Suppressor macrophage treated with lipopolysaccharide for 4 hours (primary cell): ENCODE measurements around the gene OR2A5.
"Not testable (repeated sequence)": the region's sequence is repeated elsewhere in the genome, so short reads cannot be mapped to it uniquely, and the experiment has no call there.

Experiments used
- DNase-seq: peaks from one replicate; pipeline ENCODE4 v3.0.0-alpha.2; 2020

The OR2A5 gene

DNA sequence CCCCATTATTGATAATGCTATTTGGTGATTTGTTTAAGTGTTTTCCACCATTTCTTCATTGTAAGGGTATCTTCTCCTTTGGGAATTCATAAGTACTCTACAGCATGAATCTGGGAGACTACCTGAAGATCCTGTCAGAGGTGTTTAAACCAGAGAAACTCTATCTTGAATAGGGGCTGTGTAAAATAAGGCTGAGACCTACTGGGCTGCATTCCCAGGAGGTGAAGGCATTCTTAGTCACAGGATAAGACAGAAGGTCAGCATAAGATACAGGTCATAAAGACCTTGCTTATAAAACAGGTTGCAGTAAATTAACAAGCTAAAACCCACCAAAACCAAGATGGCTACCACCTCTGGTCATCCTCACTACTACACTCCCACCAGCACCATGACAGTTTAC is 13.4 kb upstream of the OR2A5 start:
- DNase-seq: no peak

- DNase-seq: no peak
These were observed 12.4 kb upstream of the OR2A5 start for GRCh38 chr7:144036302-144036885.

- DNase-seq: no peak
These were observed 11.2 kb upstream of the OR2A5 start for GRCh38 chr7:144037414-144038035.

GRCh38 chr7:144038887-144039286 is 9.9 kb upstream of the OR2A5 start:
- DNase-seq: no peak

GRCh38 chr7:144049491-144049890 is 743 bp downstream of the OR2A5 start:
- DNase-seq: no peak

DNA sequence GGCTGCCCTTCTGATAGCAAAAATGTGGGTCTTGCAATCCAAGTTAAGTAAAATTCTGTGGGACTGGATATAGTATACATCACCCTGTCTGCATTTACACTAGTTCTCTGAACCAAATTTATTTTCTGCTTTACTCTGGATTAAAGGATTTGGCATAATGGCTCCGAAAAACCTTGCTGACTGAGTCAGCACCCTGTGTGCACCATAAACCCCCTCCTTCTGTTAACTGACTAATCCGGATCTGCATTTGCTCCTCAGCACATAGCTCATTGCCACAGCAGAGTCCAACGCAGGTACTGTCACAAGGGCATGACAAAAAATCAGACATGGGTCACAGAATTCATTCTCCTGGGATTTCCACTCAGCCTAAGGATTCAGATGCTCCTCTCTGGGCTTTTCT is 1.3 kb downstream of the OR2A5 start:
- no peak for DNase-seq

- not testable (repeated sequence) for DNase-seq
These were observed 2.1 kb downstream of the OR2A5 start for GRCh38 chr7:144050884-144051283.

- DNase-seq: no peak
These were observed 9.2 kb downstream of the OR2A5 start for GRCh38 chr7:144057954-144058353.

DNA sequence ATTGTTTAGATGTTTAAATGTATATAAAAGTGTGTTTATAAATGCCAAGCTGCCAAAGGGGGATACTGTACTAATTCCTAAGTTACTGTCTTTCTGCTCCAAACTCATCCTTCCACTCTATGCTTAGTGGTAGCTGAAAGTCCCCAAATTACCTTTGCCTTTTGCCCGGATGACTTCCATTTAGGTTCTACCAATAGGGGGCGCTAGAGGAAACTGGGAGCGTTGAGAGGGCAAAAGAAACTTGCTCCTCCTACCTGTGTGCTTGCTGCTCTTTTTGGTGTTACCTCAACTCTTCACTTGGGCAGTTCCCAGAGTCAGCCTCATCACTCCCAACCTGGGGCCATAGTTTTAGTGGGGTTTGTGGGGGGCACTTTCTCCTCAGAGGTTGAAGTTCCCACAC is 15.0 kb downstream of the OR2A5 start:
- no peak for DNase-seq

- no peak for DNase-seq
These were observed 20.8 kb downstream of the OR2A5 start, which contains the start of gene OR2A25 for GRCh38 chr7:144069511-144069910. Gene OR2A25 (plus strand): TSS chr7:144069811. CDS start chr7:144074220, 4,409 bp downstream.

- DNase-seq: no peak
These were observed 21.2 kb downstream of the OR2A5 start for GRCh38 chr7:144069953-144070352.

GRCh38 chr7:144074374-144074773 is 25.6 kb downstream of the OR2A5 start:
- DNase-seq: no peak

GRCh38 chr7:144085978-144086377 is 37.2 kb downstream of the OR2A5 start, which contains the start of gene OR2A12:
Gene OR2A12 (plus strand): TSS chr7:144086278. CDS start chr7:144095108, 8,830 bp downstream.
- DNase-seq: no peak

DNA sequence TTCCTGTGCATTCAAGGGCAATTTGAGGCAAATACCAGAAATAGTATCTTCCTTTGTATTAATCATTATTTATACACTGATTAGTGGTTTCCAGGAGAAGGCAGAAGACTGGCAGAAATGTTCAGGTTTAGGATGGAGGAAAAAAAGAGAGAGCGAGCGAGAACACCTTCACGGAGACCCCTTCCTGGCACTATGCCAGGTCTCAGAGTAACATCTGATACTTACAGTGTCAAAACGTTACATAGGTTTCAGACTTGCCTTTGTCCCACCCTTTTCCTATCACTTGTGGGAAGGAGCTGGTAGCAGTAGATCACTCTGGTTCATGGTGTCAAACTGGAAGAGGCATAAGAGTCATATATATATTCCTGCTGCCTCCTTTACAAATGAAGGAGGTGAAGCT is 38.0 kb downstream of the OR2A5 start:
- no peak for DNase-seq

DNA sequence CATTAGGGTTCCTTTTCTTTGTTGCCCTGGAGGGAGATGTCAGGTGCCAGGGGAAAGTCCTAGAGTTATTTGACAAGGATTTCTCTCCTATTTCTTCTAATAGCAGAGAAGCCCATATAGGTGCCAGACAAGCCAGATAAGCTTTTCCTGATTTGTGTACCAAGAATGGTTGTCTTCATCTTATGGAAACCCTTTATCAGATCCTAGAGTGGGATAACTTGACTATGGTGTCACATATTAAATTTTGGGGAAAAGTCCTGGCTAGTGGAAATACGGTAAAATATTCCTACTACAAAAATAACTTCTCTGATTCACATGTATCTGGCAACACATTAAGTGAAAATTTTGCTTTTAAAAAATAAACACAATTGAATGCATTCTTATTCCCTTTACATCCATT is 38.5 kb downstream of the OR2A5 start:
- DNase-seq: no peak

DNA sequence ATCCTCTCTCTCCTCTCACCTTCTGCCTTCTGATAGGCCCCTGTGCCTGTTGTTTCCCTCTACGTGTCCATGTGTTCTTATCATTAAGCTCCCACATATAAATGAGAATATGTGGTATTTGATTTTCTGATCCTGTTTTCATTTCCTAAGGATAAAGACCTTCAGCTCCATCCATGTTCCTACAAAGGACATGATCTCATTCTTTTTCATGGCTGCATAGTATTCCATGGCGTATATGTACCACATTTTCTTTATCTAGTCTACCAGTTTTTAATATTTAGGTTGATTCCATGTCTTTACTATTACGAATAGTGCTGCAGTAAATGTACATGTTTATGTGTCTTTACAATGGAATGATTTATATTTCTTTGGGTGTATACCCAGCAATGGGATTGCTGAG is 41.9 kb downstream of the OR2A5 start:
- DNase-seq: no peak

GRCh38 chr7:144098776-144099175 is 50.0 kb downstream of the OR2A5 start:
- DNase-seq: no peak

DNA sequence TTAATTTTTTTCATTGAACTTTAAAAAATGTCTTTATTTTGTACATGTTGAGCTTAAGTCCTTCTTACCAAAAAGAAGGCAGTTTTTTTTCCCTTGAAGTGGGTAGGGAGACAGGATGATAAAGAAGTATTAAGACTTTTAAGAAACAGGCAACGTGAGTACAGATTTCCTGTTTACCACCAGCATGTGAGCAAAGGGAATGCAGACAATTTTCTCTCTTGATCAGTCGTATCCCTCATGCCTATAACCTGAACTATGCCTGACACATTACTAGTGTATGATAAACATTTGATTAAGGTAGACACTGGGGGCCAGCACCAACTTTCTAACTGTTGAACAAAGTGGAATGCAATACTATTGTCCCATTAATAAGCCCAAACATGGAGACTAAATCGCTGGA is 51.9 kb downstream of the OR2A5 start:
- DNase-seq: no peak

DNA sequence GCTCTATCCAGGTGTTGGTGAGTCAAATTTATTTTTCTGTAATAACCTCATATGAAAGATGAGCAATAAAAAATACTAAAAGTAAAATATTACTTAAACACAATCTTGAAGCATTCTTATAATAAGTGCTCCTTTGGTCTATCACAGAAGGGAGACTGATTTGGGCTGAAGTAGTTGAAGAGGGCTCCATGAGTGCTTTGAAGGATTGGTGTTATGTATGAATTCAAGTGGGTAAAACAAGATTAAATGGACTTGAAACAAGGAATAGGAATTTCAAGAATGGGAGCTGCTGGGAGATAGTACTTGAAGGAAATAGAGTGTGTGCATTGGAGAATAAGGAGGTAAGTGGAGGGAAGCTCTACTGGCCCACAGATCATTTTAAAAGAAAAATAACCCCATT is 53.3 kb downstream of the OR2A5 start:
- no peak for DNase-seq

DNA sequence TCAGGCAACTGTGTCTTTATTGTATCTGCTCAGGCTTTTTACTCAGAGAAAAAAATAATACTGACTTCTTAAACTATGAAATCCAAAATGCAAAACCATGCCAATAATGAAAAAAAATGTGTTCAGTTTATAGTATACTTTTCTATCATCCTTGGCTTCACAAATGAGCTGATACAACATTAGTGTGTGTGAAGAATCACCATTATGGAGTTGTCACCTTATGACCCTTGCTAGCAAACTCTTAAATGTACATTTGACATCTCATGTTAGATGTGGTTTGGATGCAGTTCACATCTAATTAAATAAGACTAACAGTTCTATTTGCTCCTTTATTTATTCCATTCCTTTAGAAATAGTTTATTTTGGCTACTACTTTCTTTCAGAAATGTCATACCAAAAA is 56.5 kb downstream of the OR2A5 start:
- no peak for DNase-seq
